Cerebellar nuclear complex (tissue), 1 donor: Measurements from ENCODE around the gene CORO6.
A peak's percentile ranks its signal among the peaks of the same experiment; 100 is the strongest.

Experiments
- DNase-seq, 2 experiments: peaks; one replicate each; lab custom pipeline; 2025; lab: John Stamatoyannopoulos, UW

Gene CORO6

DNA sequence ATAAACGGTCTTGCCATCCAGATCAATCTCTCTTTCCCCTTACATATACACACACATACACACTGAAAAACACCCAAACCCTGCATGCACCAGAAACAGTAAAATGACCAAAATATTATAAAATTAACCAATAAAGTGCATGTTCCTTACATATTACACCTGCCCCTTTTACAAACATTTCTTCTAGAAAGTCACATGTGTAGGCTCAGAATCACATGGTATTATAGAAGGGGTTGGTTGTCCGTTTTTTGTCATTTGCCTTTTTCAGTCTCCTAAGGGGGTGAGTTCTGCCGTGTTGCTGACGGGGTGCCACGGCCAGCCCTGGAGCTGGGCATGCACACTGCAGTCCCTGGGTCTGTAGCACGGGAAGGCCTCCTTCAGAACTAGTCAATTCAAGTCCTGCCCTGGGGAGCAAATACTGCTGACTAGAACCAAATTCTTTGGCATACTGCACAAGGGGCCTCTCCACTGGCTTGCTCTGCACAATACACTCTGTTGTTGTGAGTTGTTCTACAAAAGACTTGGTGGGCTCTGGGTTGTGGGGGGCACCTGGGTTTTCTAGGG is 8.0 kb upstream of the CORO6 start:
- no peak for DNase-seq

DNA sequence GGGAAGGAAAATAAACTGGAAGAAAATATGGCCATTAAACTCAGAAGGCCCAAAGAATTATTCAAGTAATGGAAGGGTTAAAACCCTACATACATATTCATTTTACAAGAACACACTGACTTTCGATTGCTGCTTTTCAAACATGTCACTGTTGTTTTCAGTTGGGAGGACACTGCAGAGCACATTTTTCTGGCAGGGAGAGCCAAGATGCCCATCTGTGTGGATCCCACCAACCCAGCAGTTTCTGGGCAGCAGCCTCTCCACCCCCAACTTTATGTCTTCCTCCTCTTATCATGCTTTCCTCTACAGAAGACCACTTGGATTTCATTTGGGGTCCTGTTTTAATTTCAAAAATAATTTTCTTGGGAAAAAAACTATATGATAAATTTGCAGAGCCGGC is 7.1 kb upstream of the CORO6 start:
- DNase-seq = no peak

DNA sequence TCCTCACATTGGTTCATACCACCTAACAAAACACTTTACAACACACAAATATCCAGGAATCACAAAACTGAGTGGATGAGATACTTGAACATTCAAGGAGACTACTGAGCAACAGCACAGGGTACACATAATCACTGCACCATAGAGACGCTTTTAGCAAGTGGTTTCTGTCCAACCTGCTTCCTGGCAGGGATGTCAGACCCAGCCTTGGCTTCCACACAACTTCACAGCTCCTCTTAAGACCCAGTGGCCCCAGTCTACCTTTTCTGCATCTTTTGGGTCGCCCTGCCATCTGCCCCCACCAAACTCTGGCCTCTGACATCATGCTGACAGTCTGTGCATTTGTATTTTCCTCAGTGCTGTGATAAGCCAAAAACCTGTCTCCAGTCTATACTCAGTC is 5.9 kb upstream of the CORO6 start:
- DNase-seq = no peak

DNA sequence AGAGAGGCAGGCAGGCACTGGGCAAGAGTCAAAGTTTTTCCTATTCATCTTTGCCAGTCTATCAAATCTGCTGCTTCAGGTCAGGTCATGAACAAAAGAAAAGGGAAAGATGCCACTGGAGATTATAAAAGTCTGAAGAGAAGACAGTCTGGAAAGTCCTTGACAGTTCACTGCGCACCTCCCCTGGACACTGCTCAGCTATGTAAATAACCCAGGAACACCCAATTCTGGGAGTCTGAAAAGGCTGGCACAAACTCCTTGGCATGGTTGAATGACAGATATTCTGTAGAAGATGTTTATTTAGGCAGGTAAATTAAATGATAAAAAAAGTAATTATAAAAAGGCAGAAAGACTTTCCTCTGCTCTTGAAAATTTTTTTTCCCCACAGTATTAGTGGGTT is 5.2 kb upstream of the CORO6 start:
- no peak for DNase-seq

DNA sequence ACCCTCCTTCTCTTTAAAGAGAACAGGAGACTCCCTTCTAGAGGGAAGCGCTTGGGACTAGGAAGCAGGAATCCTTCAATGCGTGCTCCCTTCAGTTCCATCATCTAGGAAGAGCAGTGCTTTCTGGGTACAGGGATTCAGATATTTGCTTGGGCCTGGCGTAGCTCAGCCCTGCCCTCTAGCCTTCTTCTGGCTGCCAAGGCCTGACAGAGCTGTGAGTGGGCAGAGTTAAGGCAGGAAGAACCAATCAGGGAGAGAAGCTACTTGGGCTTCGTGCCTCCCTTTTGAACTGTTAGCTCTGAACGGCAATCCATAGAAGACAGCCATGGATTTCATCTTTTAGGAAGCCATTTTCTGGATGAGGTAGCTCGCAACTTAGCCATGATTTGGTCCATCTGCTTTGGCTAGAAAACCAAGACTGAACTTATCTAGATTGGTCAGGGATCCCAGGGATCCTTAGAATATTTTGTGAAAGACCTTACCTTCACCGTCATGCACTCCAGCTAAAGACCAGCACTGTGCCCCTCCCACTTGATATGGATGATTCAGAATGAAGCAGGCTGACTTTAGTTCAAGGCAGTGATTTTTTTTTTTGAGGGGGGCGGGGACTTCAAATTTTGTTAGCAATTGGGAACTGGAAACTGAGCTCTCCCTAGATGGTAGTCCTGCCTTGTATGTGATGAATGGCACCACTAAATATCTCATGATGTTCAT is 2.5 kb upstream of the CORO6 start:
- DNase-seq = no peak

DNA sequence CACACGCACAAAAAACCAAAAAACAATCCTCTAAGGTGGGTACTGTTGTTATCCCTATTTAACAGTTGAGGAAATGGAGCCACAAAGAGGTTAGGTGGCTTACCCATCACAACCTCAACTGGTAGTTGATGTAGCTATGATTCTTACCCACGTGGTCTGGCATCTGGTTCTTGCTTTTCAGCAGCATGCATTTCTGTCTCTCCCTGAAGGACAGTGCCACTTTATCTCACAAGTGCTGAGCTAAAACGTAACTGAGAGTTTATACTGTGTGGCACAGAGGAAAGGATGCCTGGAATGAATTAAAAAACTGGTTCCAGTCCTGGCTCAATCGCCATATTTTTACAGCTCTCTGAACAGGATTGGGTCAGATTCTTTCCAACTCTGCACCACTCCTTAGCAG is 1.9 kb upstream of the CORO6 start:
- no peak for DNase-seq

DNA sequence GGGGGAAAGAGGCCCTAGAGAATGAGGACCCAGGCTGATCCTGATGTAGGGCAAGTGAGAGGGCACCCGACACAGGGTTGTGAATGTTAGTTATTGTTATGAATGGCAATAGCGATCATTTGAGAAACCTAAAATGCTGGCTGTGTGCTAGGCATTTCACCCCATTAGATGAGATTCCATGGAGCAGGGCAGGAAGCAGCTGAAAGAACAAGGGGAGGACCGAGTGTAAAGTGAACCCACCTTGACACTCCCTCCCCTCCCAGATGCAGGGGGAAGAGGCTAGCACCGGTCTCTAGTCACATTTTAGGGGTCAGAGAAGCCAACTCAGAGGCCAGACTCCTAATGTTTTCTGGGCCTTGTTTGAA is 553 bp upstream of the CORO6 start:
- DNase-seq = no peak

DNA sequence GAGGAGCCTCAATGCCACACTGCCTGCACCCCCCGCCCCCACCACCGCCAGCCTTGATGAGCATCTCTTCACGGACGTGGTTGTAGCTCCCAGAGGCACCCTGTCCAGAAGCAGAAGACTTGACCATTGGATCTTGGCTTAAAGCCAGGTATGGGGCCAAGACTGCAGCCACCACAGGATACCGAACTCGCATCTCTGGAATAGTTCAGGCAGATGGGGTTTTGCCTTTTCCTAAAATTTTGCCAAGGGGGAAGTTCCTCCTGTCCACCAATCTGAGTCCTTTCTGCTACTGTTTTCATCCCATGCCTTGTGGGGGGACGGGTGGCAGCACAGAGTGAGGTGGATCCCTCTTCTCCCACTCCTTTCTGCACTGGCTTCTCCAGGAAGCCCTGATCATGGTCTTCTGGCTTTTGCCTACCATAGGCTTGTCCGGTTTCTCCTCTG is 939 bp downstream of the CORO6 start:
- no peak for DNase-seq

DNA sequence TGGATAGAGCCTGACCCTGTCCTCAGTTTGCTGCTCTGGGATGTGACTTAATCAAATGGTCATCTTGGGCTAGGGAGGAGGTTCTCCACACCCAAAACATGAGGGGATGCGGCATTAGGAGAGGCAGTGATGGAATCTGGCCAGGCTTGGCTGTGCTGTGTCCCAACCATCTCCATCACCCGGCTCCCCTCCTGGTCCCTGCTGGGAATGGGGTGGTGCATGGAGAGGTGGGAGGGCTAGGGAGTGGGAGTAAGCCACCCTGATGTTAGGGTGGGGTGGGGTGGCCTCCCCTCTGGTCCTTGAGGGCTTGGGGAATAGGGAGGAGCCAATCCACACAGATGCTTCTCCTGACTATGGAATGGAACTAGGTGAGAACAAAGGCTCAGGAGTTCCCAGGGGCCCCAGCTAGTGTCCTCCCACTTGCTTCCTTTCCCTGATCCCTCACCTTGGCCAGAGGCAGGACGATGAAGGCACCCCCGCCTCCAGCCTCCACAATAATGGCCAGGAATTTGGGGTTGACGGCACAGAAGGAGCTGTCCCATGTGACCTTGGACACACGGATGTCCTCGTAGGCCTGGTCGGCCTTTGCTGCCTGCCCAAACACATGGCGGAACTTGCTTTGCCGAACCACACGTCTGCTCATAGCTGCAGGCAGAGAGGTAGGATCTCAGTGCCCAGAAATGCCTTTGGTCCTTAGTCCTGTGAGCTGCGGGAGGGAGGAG is 1.8 kb downstream of the CORO6 start:
- DNase-seq = no peak

DNA sequence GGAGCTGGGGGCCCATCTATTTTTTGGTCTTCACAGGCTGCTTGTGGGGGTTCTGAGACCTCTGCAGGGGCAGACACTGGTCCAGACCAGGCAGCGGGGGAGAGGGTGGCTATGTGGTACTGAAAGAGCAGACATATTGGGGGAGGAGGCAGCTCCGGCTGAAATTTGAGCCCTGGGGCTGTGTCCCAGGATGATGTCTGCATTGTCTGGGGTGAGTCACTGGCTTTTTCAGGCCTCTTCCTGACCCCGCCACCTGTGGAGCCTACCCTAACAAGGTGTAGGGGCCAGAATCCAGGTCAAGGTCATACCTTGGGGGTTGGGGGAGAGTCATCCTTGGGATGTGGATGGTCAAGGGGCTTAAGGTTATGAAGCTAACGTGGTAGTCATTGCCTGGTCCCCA is 2.4 kb downstream of the CORO6 start:
- no peak for DNase-seq

DNA sequence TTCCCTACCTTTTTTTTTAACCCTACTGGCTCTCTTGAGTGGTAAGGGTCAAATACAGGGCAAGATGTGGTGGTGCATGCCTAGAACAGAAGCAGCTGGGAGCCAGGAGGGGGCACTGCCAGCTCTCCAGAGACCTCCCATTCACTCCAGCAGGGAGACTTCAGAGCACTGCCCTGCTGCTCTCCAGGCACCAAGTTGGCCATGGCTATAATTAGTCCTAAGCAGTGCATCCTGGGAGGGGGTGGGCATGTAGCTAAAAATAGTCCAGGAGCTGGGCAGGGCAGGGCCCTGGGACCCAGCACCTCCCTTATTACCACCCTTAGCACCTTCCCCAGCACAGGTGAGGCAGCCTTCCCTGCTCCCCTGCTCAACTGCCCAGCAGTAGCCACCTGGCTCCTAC is 3.5 kb downstream of the CORO6 start:
- no peak for DNase-seq

DNA sequence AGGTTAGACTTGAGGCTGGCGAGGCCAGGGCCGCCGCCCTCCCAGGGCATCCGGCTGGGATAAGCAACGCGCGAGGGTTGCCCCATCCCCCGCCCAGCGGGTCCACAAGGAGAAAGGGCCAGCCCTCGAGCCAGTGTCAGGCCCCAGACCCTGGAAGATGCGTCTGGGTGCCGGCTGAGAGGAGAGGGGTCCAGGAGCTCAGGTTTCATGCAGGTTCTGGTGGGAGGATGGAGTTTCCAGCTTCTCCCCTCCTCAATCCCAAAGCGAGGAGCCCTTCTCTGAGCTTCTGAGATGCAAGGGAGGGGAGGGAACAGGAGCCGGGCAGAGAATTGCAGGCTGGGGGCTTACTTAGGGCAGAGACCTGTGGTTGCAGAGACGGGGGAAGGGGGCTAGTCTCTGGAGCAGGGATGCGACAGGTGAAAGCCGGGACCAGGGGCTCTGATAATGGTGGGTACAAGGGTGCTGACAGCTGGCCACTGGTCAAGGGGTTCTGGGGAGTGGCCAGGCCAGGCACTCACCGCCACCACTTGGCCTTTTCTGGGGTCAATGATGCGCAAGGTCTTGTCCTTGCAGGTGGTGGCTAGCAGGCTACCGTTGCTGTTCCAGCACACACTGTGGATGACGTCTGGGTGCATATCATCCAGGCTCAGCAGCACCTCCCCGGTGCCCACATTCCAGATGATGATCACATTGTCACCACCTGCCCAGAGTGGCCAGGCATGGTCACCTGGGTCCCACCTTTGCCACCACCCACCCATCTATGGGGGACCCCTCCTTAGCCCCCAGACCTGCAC is 4.2 kb downstream of the CORO6 start:
- DNase-seq = no peak

DNA sequence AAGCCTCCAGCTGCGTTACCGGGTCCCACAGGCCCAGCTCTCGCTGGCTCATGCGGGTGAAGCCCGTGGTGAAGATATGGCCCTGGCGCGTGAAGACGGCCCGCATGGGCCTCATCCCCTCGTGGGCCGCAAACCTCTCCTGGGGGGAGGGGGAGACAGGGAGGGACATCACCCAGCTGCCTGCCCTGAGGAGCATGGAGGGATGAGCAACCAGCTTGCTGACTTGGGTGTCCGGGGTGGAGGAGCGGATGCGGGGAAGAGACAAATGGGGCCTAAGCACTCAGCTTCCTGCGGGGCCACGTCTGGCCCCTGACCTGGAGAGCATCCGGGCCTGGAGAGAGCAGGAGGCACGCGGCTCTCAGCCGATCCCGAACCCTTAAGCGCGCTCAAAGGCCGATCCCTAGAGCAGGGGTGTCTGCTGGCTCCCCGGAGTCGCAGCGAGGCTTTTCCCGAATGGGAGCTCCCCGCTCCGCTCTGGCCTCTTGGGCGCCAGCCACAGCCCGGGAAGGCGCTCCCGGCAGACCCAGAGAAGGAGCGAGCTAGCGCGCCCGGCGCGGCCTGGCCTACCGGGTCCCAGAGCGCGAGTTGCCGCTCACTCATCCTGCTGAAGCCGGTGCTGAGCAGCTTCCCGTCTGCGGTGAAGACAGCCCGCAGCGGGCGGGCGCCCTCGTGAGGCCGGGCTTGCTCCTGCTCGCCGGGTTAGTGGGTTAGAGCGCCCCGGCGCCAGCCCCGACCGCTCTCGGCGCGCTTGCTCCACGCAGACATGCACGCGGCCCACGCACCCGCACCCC is 5.0 kb downstream of the CORO6 start:
- no peak for DNase-seq

DNA sequence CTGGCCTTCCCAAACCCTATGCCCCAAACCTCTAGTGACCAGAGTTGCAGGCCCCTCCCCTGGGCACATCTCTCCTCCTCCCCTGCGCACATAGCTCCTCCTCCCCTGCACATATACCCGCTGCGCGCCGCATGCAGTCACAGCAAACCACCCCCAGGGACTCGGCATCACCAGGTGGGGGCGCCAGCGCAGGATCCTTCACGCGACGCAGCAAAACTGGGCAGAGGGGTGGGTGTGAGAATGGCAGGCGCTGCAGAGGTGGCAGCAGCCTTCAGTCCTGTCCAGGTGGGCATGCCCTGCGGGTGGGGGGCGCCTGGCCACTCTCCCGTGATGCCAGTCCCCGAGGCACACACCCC is 5.6 kb downstream of the CORO6 start:
- DNase-seq = no peak

DNA sequence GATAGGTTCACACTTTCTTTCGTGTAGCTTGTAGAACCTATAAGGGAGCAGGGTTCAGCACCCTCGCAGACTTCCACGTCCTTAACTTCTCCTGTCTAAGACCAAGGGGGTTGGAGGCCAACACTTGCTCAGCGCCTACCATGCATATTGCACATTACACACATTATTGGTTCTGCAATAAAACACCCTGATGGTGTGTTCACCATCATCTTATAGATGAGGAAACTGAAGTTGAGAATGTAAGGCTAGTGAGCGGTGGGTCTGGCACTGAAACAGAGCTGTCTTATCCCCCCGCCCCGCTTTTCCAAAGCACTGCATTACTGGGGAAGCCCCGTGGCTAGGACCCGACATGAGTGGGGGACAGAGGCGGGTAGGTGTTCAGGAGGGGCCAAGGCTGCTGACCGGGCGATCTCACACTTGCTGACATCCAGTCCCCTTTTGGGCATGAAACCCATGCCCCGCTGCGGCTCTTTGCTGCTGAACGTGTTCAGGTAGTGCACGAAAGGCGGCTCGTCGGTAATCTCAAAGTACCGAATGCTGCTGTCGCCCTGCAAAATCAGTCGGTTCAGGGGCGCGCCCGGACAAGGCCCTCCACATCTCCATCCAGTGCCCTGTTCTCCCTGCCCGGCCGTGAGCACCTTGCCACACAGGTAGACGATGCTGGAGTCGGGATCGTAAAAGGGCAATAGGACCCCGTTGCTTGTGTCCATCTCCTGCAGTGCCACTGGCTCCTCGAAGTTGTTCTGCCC is 6.2 kb downstream of the CORO6 start:
- DNase-seq = no peak

DNA sequence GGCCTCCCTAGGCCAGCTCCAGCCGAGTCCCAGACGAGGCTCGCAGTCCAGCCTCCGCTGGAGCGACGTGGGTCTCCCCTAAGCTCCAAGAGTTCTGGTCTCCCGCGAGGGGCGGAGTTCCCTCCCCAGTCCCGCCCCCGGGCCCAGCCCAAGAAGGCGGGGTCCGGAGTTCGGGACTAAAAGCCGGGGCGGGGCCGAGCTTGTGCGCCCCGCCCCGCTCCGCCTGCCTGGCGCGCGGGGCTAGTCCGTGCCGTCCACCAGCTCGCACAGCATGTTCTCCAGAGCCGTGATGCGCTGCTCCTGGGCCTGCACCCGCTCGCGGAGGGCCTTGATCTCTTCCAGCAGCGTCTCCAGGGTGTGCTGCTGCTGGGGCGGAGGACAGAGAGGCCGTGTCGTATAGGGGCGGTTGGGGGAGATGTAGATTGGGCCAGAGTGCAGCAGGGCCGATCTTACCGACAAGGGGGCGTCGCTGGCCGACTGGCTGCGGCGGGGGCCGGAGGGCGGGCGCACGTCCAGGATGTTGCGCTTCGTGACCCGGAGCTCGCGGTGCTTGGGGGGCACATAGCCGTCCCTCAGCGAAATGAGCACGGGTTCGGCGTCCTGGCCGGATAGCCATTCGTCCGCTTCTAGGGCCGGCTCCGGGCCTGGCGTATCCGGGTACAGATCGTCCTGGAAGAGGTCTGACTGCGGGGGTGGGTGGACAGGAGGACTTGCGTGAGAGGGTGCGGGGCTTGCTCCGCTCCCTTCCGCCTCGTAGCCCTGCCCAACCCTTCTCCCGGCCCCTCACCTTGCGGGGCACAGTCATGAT is 7.0 kb downstream of the CORO6 start:
- DNase-seq = peak in 1 of 2 experiments; percentile 22

DNA sequence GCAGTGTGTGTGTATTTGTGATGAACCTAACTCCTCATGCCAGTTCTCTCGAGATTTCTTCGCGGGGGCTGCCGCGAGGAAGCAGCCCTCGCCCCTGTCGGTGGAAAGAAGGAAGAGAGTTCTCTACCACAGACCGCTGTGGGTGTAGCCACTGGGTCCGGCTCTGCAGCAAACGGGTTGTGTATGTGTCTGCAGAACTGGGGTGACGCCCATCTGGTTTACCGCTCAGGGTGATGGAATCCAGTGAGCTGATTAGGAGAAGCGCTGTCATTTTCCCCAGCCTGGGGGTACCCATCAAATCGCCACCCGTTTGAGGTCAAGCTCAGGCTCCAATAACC is 7.7 kb downstream of the CORO6 start:
- DNase-seq = no peak

DNA sequence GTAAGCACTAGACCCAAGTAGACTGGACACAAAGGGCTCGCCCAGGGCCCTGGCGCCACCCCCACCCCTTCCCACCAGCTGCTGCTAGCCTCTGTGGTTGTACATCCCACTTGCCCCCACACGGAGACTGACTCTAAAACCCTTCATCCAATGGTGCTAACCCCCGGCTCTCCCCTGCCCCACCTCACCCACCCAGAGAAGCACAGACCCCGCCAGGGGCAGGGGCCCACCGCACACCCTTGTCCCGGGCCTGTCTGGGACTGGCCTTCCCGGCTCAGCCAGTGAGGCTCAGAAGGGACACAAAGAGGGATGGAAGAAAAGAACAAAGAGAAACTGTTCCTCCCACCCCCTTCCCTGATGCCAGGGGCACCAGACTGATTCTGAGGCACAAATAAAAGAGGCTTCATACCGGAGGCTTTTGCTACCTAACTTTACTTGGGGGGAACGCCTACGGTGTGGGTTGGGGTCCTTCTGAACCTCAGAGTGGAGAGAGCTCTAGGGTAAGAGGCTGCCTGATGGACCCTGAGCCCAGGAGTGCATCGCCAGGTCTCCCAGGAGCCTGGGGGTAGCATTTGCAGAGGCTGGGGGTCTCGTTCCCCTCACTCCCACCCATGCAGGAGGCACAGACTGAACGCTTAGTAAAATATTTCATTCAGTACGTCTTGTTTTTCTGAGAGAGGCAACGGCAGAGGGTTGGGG is 8.2 kb downstream of the CORO6 start:
- no peak for DNase-seq

DNA sequence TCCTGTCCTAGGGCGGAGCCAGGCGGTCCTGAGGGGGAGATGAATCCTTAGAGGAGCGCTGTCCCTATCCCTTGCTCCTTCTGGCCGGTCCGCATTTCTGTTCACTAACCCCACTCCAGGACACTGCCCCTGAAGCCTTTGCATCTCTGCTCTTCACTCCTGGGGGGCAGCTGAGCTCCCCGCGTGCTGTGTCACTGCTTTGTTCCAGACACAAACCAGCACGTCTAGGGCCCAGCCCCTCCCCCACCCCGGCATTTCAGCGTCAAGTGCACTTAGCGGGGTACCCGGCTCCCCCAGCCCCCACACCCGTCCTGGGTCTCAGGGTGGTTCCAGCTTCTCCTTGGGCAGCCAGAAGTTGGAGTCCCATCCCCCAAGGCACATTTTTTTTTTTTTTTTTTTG is 8.9 kb downstream of the CORO6 start:
- no peak for DNase-seq

DNA sequence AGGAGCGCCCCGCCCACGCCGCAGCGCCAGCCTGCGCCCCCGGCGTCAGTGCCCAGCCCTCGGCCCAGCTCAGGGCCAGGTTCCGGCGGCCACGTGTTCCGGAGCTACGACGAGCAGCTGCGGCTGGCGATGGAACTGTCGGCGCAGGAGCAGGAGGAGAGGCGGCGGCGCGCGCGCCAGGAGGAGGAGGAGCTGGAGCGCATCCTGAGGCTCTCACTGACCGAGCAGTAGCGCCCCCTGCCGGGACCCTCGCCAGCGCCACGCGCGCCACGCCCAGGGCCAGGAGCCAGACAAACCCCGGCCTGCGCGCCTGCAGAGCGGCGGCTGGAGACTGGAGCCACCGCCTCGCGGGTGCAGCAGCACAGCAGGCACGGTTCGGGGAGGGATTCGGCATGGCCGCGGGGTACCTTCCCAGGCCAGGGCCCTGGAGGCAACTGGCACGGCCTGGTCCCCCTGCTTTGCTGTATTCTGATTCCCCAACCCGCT is 9.3 kb downstream of the CORO6 start:
- DNase-seq = peak in 1 of 2 experiments; percentile 69
